HL-60 (cell line): ENCODE results near the gene PARN.

Experiments used
- DNase-seq, 2 experiments: peaks; one replicate each; pipeline ENCODE4 v3.0.0-alpha.2; 2010 to 2020; ENCODE audit warnings: low read depth in 1 of 2, low spot score in 1 of 2
- H3K27ac ChIP-seq: fragments of 250-450 bp; sonication (Bioruptor Pico); replicated peaks from 2 replicates; pipeline ENCODE4 v1.5.1; 2020; ENCODE audit warnings: mild to moderate bottlenecking, moderate library complexity
- H3K27me3 ChIP-seq: fragments of 250-450 bp; sonication (Bioruptor Pico); 2 replicates; pipeline ENCODE4 v1.5.1; 2021; ENCODE audit warnings: mild to moderate bottlenecking, moderate library complexity; ENCODE audit not compliant: insufficient read depth, poor library complexity, severe bottlenecking
- H3K4me3 ChIP-seq: replicated peaks from 2 replicates; pipeline ENCODE4 v1.5.1; 2011; ENCODE audit warnings: mild to moderate bottlenecking, control low read depth, low read length; ENCODE audit not compliant: insufficient read depth
- CTCF ChIP-seq: IDR thresholded peaks from one replicate; pipeline ENCODE4 v1.5.1; 2011; ENCODE audit warnings: low read length, control low read depth, inconsistent platforms; ENCODE audit not compliant: insufficient read depth
- GABPA ChIP-seq: IDR thresholded peaks from 2 replicates; pipeline ENCODE4 v1.6.1; 2012; ENCODE audit warnings: low read depth
- POLR2AphosphoS5 ChIP-seq: IDR thresholded peaks from 2 replicates; pipeline ENCODE4 v1.6.1; 2012; ENCODE audit warnings: low read depth
- REST ChIP-seq: IDR thresholded peaks from 2 replicates; pipeline ENCODE4 v1.6.1; 2012; ENCODE audit warnings: low read depth; ENCODE audit not compliant: insufficient replicate concordance
- SPI1 ChIP-seq: IDR thresholded peaks from 2 replicates; pipeline ENCODE4 v1.6.1; 2012; ENCODE audit warnings: low read depth, mild to moderate bottlenecking, borderline replicate concordance

The PARN gene

GRCh38 chr16:14416184-14416583 lies 213.9 kb downstream of the PARN start:
- TF ChIP-seq GABPA (no peak), CTCF (no peak), SPI1 (no peak), POLR2AphosphoS5 (no peak), REST (no peak)
- H3K27me3 ChIP-seq = no peaks in the 10 kb centered on the region
- DNase-seq = no peak
- no peak overlapping the region for H3K27ac ChIP-seq
- H3K4me3 ChIP-seq = no peak overlapping the region

DNA sequence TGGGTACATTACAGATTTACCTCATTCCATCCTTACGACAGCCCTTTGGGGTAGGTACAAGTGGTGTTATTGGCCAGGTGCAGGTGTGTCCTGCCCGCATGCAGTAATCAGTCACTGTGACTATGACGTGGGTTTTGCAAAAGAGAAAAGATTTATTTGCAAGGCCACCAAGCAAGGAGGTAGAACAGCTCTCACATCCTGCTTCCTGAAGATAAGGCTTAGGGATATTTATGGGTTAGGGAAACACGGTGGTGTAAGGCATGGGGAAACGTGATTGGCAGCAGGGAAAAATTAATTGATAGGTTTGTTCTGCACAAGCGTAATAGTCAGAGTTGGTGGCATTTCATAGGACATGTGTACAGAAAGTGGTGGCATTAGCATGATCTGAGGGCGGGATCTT lies 214.8 kb downstream of the PARN start:
- Histone ChIP-seq H3K27ac (no peak overlapping the region), H3K27me3 (no peaks in the 10 kb centered on the region), H3K4me3 (no peak overlapping the region)
- TF ChIP-seq POLR2AphosphoS5 = no peak
- DNase-seq = no peak

DNA sequence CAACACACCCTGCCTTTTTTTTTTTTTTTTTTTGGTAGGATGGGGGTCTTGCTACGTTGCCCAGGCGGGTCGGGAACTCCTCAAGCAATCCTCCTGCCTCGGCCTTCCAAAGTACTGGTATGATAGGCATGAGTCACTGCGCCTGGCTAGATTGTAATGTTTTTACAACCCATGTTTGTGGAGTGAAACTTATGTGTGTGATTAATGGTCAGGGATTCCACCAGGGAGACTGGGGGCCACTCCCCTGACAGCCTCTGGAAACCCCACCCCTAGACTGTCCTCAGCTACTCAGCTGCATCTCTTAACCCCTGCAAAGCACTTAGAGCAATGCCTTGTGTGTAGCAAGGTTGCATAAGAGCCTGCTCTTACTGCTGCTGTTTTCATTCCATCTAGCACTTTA lies 220.5 kb downstream of the PARN start:
- Histone ChIP-seq H3K27me3 (no peaks in the 10 kb centered on the region), H3K4me3 (no peak overlapping the region), H3K27ac (no peak overlapping the region)
- no peak for DNase-seq
- TF ChIP-seq CTCF = no peak
- TF ChIP-seq GABPA = no peak
- no peak for TF ChIP-seq POLR2AphosphoS5
- TF ChIP-seq SPI1 = no peak
- no peak for TF ChIP-seq REST

DNA sequence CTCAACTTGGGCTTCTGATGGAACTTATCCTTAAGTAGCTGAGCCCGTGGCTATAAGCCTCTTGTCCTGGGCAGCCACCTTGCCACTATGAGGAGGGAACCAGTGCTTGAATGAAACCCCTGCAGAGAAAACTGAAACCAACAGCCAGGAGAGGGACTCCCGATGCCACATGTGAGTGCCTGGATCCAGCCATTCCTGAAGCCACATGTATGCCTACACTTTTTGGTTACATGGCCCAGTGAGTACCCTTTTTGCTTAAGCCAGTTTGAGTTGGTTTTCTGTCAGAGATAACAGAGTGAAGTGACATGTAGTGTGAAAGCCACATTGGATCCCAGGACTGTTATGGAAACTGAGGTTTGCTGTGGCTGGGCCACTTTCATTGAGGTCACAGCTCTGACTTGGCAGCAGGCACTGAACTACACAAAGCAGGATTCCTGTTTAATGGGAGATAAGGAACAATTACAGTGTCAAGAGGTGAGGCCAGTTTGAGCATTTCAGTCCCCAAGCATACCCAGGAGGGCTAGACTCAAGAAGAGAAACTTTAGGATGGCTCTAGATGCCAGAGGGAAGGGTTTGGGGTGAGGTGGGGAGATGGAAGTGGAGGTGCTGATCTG lies 222.2 kb downstream of the PARN start:
- TF ChIP-seq POLR2AphosphoS5 = no peak
- TF ChIP-seq GABPA = no peak
- H3K27ac ChIP-seq = no peak overlapping the region
- no peaks in the 10 kb centered on the region for H3K27me3 ChIP-seq
- no peak for DNase-seq
- no peak overlapping the region for H3K4me3 ChIP-seq
